Fibroblast of pulmonary artery (primary cell): ENCODE data around the gene C5orf63.
A peak's percentile ranks its signal among the peaks of the same experiment; 100 is the strongest.

Source experiments
- DNase-seq: peaks from one replicate; pipeline ENCODE4 v3.0.0-alpha.2; 2010; ENCODE audit warnings: low read depth
- H3K4me3 ChIP-seq: replicated peaks from 2 replicates; pipeline ENCODE4 v1.5.1; 2011; ENCODE audit warnings: low read depth, mild to moderate bottlenecking, control low read depth, low read length, moderate library complexity
- TF ChIP-seq, protein P1 (sequence below): IDR thresholded peaks from 2 replicates; pipeline ENCODE4 v1.5.1; 2011; ENCODE audit warnings: mild to moderate bottlenecking, control low read depth, low read length, inconsistent platforms; ENCODE audit errors: missing control alignments

C5orf63 gene

DNA sequence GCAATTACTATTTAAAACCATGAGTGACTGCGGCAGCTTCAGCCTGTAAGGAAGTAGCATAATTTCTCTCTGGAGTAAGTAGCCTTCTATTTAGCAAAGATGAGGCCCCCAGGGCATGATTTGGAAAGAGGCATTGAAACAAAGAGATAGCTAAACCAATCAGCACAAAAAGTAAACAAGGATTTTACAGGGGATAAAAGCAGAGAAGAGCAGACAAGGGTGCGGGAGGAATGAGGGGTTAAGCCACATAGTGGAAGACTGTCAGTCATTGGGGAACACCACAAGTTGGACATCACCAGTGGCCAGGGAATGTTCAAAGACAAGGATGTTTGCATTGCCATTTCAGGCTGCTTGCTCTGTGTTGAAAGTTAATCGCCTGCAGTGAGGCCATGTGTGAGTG, 24.0 kb upstream of the C5orf63 start:
- TF ChIP-seq, protein P1, sequence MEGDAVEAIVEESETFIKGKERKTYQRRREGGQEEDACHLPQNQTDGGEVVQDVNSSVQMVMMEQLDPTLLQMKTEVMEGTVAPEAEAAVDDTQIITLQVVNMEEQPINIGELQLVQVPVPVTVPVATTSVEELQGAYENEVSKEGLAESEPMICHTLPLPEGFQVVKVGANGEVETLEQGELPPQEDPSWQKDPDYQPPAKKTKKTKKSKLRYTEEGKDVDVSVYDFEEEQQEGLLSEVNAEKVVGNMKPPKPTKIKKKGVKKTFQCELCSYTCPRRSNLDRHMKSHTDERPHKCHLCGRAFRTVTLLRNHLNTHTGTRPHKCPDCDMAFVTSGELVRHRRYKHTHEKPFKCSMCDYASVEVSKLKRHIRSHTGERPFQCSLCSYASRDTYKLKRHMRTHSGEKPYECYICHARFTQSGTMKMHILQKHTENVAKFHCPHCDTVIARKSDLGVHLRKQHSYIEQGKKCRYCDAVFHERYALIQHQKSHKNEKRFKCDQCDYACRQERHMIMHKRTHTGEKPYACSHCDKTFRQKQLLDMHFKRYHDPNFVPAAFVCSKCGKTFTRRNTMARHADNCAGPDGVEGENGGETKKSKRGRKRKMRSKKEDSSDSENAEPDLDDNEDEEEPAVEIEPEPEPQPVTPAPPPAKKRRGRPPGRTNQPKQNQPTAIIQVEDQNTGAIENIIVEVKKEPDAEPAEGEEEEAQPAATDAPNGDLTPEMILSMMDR = no peak
- DNase-seq = no peak
- H3K4me3 ChIP-seq = no peak overlapping the region

DNA sequence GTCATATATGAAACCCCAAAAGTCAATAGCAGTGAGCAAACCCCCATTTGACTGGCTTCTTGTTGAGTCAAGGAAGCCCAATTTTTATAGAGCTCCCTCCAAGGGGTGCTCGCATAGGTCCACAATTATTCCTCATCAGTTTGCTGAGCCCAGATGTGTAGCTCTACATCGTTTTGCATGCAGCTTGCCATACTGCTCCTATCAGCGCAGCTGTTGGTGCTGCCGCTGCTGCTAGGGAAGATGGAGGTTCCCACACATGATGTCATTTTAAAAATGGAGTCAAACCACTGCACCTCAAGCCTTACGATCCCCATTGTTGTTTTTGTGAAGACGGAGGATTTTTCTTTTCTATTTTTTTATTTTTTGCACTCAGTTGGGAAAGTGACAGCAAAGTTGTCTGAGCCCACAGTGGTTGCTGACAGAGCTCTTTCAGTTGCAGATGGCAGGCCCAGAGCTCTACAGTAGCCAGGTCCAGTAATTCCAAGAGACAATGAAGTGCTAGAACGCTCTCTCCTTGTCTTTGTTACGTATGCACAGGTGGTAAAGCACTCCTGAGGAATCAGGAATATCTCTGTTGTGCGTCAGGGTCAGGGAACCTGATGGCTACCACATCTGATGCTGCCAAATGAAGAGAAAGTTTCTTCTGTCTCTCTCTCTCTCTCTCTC, 23.2 kb upstream of the C5orf63 start:
- no peak for DNase-seq
- TF ChIP-seq, protein P1 = no peak
- no peak overlapping the region for H3K4me3 ChIP-seq

DNA sequence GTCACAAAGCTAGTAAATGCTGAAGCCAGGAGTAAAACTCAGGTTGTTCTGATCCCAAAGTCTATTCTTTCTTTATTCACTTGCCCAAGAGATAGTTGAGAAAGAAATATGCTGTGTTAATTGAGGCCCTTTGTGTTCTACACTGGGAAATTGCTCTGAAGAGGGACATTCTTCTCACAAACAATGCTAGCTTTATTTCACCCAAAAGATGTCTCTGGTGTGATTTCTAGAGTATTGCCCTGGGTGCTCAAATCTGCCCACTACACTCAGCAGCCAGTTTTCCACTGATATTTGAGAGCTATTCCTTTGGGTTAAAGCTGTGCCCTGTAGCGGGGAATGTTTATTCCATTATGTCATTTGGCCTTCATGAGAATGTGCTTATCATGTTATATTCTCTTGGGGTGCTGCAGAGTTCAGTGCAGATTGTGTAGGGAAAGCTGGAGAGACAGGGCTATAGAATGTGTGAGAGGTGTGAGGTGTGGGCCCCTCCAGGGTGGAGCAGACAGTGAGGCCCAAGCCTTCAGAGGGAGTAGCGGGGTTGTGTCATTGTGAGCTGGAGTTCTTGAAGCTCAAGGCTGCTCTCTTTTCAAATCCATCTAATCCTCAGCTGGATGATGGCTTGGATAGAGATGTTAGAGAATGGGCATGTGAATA, 21.0 kb upstream of the C5orf63 start:
- DNase-seq = no peak
- H3K4me3 ChIP-seq = no peak overlapping the region
- TF ChIP-seq, protein P1 = no peak

DNA sequence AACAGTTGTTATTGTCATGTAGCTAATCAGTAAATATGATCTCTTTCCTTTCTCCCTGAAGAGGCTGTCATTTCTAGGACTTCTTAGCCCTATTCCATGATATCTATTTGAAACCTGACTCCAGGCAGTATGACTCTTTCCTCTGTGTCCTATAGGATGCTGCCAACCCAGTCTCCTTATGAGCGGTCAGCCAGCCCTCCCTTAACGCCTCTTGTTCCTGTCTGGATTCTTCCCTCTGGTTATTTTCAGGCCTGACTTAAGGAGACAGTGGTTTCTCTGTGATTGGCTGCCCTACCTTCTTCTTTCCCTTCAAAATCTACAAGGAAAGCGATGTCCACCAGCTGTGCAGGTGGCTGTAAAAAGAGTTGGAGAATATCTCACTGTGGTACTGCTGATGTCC, 19.4 kb upstream of the C5orf63 start:
- TF ChIP-seq, protein P1 = no peak
- H3K4me3 ChIP-seq = no peak overlapping the region
- DNase-seq = peak; percentile 62

DNA sequence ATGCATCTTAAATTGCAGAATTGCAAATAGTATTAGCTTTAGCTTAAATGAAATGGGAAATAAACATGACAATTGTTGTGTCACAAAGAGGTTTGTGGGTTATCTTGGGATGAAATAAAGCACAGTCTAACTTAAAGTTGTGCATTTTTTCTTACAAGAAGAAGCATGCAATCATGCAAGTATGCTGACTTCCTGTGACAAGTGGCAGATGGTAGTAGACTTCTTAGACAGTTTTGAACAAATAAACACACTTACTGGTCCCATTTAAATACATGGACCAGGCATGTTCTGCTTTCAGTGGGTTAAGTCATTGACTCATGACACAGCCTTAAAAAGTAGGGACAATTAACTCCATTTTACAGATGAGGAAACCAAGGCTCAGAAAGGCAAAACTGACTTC, 15.9 kb upstream of the C5orf63 start:
- peak; percentile 29 for DNase-seq
- no peak overlapping the region for H3K4me3 ChIP-seq
- TF ChIP-seq, protein P1 = no peak

DNA sequence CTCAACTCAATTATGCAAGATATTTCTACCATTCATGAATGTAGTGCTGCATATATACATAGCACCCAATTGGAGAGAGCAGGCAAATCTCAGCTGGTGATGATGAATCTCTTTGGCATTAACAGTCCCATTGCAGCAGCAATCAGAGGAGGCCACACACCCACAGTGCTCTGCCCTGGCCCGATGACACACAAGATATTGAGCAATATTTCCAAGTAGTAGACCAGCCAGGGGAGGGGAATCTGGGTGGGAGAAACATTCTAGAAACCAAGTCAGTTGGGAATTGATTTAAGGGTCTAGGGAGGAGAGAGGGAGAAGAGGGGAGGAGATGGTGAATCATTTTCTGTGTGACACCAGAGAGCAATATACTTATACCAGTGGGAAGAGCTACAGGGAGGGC, 14.9 kb upstream of the C5orf63 start:
- DNase-seq = peak; percentile 99
- no peak overlapping the region for H3K4me3 ChIP-seq
- TF ChIP-seq, protein P1 = no peak

DNA sequence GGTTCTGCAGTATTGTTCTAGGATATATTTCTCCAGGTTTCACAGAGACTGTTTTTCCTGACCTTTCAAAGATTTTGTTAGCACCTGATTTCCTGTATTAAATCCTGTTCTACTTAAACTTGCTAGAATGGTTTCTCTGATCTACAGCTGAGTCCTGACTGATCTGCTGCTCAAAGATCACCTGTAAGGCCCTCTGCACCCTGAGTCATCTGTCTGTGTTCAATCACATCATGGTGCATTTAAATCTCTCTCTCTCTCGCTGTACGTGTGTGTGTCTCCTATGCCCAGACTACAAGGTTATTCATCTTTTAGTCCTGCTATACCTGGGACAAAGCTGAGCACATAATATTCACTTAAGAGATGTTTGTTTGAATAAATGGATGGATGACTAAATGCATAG, 13.3 kb upstream of the C5orf63 start:
- H3K4me3 ChIP-seq = no peak overlapping the region
- TF ChIP-seq, protein P1 = no peak
- DNase-seq = no peak
